GM10266 (cell line): Measurements from ENCODE around the gene FLII.

Experiments used
- DNase-seq: peaks from one replicate; pipeline ENCODE4 v3.0.0; 2012; ENCODE audit errors: extremely low spot score
- TF ChIP-seq, protein P1 (sequence below): IDR thresholded peaks from 2 replicates; pipeline ENCODE4 v1.5.1; 2012; ENCODE audit warnings: mild to moderate bottlenecking, low read depth; ENCODE audit not compliant: control insufficient read depth, insufficient read depth; ENCODE audit errors: missing control alignments

Gene FLII

GRCh38 chr17:18240449-18240848 is 18.1 kb downstream of the FLII start:
- no peak for DNase-seq
- TF ChIP-seq, protein P1, sequence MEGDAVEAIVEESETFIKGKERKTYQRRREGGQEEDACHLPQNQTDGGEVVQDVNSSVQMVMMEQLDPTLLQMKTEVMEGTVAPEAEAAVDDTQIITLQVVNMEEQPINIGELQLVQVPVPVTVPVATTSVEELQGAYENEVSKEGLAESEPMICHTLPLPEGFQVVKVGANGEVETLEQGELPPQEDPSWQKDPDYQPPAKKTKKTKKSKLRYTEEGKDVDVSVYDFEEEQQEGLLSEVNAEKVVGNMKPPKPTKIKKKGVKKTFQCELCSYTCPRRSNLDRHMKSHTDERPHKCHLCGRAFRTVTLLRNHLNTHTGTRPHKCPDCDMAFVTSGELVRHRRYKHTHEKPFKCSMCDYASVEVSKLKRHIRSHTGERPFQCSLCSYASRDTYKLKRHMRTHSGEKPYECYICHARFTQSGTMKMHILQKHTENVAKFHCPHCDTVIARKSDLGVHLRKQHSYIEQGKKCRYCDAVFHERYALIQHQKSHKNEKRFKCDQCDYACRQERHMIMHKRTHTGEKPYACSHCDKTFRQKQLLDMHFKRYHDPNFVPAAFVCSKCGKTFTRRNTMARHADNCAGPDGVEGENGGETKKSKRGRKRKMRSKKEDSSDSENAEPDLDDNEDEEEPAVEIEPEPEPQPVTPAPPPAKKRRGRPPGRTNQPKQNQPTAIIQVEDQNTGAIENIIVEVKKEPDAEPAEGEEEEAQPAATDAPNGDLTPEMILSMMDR: no peak

- DNase-seq: no peak
- TF ChIP-seq, protein P1: no peak
Observed at GRCh38 chr17:18238299-18238698, 20.2 kb downstream of the FLII start.

- TF ChIP-seq, protein P1: no peak
- DNase-seq: no peak
Observed at GRCh38 chr17:18237461-18237860, 21.1 kb downstream of the FLII start.

- TF ChIP-seq, protein P1: no peak
- DNase-seq: no peak
Observed at GRCh38 chr17:18236494-18236893, 22.0 kb downstream of the FLII start.

GRCh38 chr17:18235743-18236256 is 22.7 kb downstream of the FLII start:
- TF ChIP-seq, protein P1: no peak
- no peak for DNase-seq

GRCh38 chr17:18234853-18235380 is 23.6 kb downstream of the FLII start:
- TF ChIP-seq, protein P1: no peak

DNA sequence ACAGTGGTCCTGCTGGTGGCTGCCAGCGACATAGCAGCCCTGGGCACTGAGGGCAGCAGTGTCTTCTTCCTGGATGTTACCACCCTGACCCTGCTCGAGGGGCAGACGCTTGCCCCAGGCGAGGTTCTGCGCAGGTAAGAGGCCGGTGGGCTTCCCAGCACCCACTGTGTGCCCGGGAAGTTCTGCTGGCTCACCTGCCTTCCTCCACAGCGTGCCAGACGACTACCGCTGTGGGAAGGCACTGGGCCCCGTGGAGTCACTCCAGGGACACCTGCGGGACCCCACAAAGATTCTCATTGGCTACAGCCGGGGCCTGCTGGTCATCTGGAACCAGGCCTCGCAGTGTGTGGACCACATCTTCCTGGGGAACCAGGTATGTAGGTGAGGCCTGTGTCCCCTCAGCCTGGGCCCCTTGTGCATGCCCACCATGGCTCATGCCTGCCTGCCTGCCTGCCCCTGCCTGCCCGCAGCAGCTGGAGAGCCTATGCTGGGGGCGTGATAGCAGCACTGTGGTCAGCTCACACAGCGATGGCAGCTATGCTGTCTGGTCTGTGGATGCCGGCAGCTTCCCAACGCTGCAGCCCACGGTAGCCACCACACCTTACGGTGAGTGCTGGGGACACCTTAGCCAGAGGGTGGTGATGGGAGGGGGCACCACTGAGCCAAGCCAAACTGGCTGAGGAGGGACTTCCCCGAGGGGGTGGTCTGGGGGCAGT is 24.6 kb downstream of the FLII start:
- TF ChIP-seq, protein P1: no peak
- no peak for DNase-seq

More at GRCh38 chr17:18234853-18235380, 23.6 kb downstream of the FLII start:
- DNase-seq: no peak
